SK-N-SH (cell line): Measurements from ENCODE around the gene RBM17. TPM values are rescaled to one million over a fixed set of nuclear protein-coding genes. Genes with fewer than 3 reads are reported as not detected.

Experiments used
- CTCF ChIA-PET: fragments of 300-600, 350-600 bp; formaldehyde crosslinking; extraction: SDS; loops from one replicate; lab custom pipeline; 2021; lab: Yijun Ruan, JAX
- POLR2A ChIA-PET: fragments of 350-600 bp; sonication (Branson Sonifier 250); formaldehyde crosslinking; extraction: SDS; loops from one replicate; lab custom pipeline; 2020; ENCODE audit warnings: antibody characterized with exemption, inconsistent platforms; lab: Yijun Ruan, JAX
- DNase-seq: peaks from one replicate; pipeline ENCODE4 v3.0.0; 2012
- H2AFZ ChIP-seq: fragments of 200-600 bp; sonication (generic); 2 replicates; pipeline ENCODE4 v1.8.1; 2016; ENCODE audit warnings: antibody characterized with exemption, mild to moderate bottlenecking, low read depth
- H3F3A ChIP-seq: fragments of 200-600 bp; sonication (generic); replicated peaks from 2 replicates; pipeline ENCODE3; 2016; ENCODE audit warnings: antibody characterized with exemption, mild to moderate bottlenecking; ENCODE audit not compliant: insufficient read depth
- H3K27ac ChIP-seq, 2 experiments: fragments of 200-500 bp in 1 of 2; fragments of 200-600 bp in 1 of 2; sonication (Bioruptor generic) in 1 of 2; sonication (generic), shearing (Covaris generic) in 1 of 2; 2 replicates each; pipeline versions ENCODE4 v1.5.1 to v1.6.1; 2014 to 2016; ENCODE audit warnings: low read depth in 2 of 2, inconsistent platforms in 1 of 2, low read length in 1 of 2, mild to moderate bottlenecking in 1 of 2, mixed read lengths in 1 of 2
- H3K27me3 ChIP-seq: fragments of 200-600 bp; sonication (generic), shearing (Covaris generic); 2 replicates; pipeline ENCODE4 v1.6.1; 2016; ENCODE audit warnings: mixed run types; ENCODE audit not compliant: insufficient read depth
- H3K36me3 ChIP-seq, 2 experiments: fragments of 200-500 bp in 1 of 2; fragments of 200-600 bp in 1 of 2; sonication (Bioruptor generic) in 1 of 2; sonication (generic) in 1 of 2; replicated peaks in 1 of 2; 2 replicates each; pipeline versions ENCODE3 to v1.5.1; 2014 to 2016; ENCODE audit warnings: low read length in 1 of 2, mild to moderate bottlenecking in 1 of 2; ENCODE audit not compliant: insufficient read depth in 2 of 2, control insufficient read depth in 1 of 2
- H3K4me1 ChIP-seq, 2 experiments: fragments of 200-500 bp in 1 of 2; fragments of 200-600 bp in 1 of 2; sonication (Bioruptor generic) in 1 of 2; sonication (generic), shearing (Covaris generic) in 1 of 2; 2 replicates each; pipeline versions ENCODE4 v1.5.1 to v1.6.1; 2014 to 2016; ENCODE audit warnings: low read depth in 1 of 2, low read length in 1 of 2, mixed run types in 1 of 2; ENCODE audit not compliant: insufficient read depth in 2 of 2, control insufficient read depth in 1 of 2
- H3K4me2 ChIP-seq: fragments of 200-600 bp; sonication (generic), shearing (Covaris generic); 2 replicates; pipeline ENCODE4 v1.6.1; 2017; ENCODE audit warnings: mixed run types
- H3K4me3 ChIP-seq, 2 experiments: fragments of 200-500 bp in 1 of 2; fragments of 200-600 bp in 1 of 2; sonication (Bioruptor generic) in 1 of 2; sonication (generic), shearing (Covaris generic) in 1 of 2; 2 replicates each; pipeline versions ENCODE4 v1.5.1 to v1.8.1; 2014 to 2016; ENCODE audit warnings: low read depth in 2 of 2, inconsistent platforms in 1 of 2, low read length in 1 of 2, mild to moderate bottlenecking in 1 of 2, mixed read lengths in 1 of 2, moderate library complexity in 1 of 2
- H3K79me2 ChIP-seq: fragments of 200-600 bp; sonication (generic); 2 replicates; pipeline ENCODE4 v1.8.1; 2017; ENCODE audit warnings: mild to moderate bottlenecking; ENCODE audit not compliant: insufficient read depth
- H3K9ac ChIP-seq: fragments of 200-600 bp; sonication (generic); 2 replicates; pipeline ENCODE4 v1.6.1; 2017; ENCODE audit warnings: mixed run types
- H3K9me2 ChIP-seq: fragments of 200-600 bp; sonication (generic); 2 replicates; pipeline ENCODE4 v1.6.1; 2017; ENCODE audit warnings: mixed run types
- H3K9me3 ChIP-seq: fragments of 200-600 bp; sonication (generic); 2 replicates; pipeline ENCODE4 v1.6.1; 2017; ENCODE audit warnings: mixed run types, mild to moderate bottlenecking, moderate library complexity
- H4K20me1 ChIP-seq: fragments of 200-600 bp; sonication (generic); 2 replicates; pipeline ENCODE4 v1.6.1; 2017; ENCODE audit warnings: mild to moderate bottlenecking, mixed run types; ENCODE audit not compliant: insufficient read depth
- CHD2 ChIP-seq: fragments of 150-350 bp; IDR thresholded peaks from 2 replicates; pipeline ENCODE4 v1.6.1; 2018; ENCODE audit warnings: low read length; ENCODE audit not compliant: partially characterized antibody
- CTCF ChIP-seq: fragments of 200-600 bp; sonication (generic); IDR thresholded peaks from 2 replicates; pipeline ENCODE4 v1.6.1; 2017; ENCODE audit warnings: antibody characterized with exemption, mild to moderate bottlenecking, moderate library complexity
- ELF1 ChIP-seq: IDR thresholded peaks from 2 replicates; pipeline ENCODE4 v1.4.0; 2012
- EP300 ChIP-seq, 2 experiments: IDR thresholded peaks; 2 replicates each; pipeline versions ENCODE4 v1.4.0 to v1.6.1; 2012; ENCODE audit warnings: borderline replicate concordance in 1 of 2, low read depth in 1 of 2, low read length in 1 of 2
- EZH2phosphoT487 ChIP-seq: fragments of 200-600 bp; sonication (generic); IDR thresholded peaks from 2 replicates; pipeline ENCODE4 v1.6.1; 2017; ENCODE audit warnings: low read depth, mixed run types, mild to moderate bottlenecking, antibody characterized with exemption, moderate library complexity, borderline replicate concordance
- FOXJ3 ChIP-seq: sonication (generic); formaldehyde crosslinking; IDR thresholded peaks from 2 replicates; pipeline ENCODE4 v1.5.1; 2020; ENCODE audit warnings: mild to moderate bottlenecking, missing genetic modification reagents
- FOXM1 ChIP-seq: IDR thresholded peaks from 2 replicates; pipeline ENCODE4 v1.4.0; 2012; ENCODE audit warnings: low read depth, mild to moderate bottlenecking
- GABPA ChIP-seq: IDR thresholded peaks from 2 replicates; pipeline ENCODE4 v1.4.0; 2012; ENCODE audit warnings: low read depth, mild to moderate bottlenecking
- JUND ChIP-seq: IDR thresholded peaks from 2 replicates; pipeline ENCODE4 v1.4.0; 2012
- MXI1 ChIP-seq: IDR thresholded peaks from 2 replicates; pipeline ENCODE4 v1.6.1; 2012; ENCODE audit warnings: mild to moderate bottlenecking, low read depth, low read length, improper control_type of control experiment
- NFIC ChIP-seq: IDR thresholded peaks from 2 replicates; pipeline ENCODE4 v1.4.0; 2012; ENCODE audit warnings: borderline replicate concordance
- NRF1 ChIP-seq: IDR thresholded peaks from 2 replicates; pipeline ENCODE4 v1.6.1; 2012; ENCODE audit warnings: low read depth, mild to moderate bottlenecking, low read length
- RAD21 ChIP-seq: IDR thresholded peaks from 2 replicates; pipeline ENCODE4 v1.6.1; 2012; ENCODE audit warnings: mild to moderate bottlenecking, low read length
- RCOR1 ChIP-seq: fragments of 150-350 bp; IDR thresholded peaks from 2 replicates; pipeline ENCODE4 v1.6.1; 2017; ENCODE audit warnings: antibody characterized with exemption, low read length
- TCF12 ChIP-seq: IDR thresholded peaks from 2 replicates; pipeline ENCODE4 v1.4.0; 2012
- TEAD4 ChIP-seq: IDR thresholded peaks from 2 replicates; pipeline ENCODE4 v1.4.0; 2012; ENCODE audit warnings: mild to moderate bottlenecking, borderline replicate concordance; ENCODE audit not compliant: insufficient read depth
- WGBS: methylation state at CpG from one replicate; pipeline ENCODE4 v1.1.6; 2017; ENCODE audit warnings: low lambda C conversion rate; 5-methylcytosine and 5-hydroxymethylcytosine counted together
- polyA plus RNA-seq, 3 experiments: library from polyadenylated mRNA; depleted of rRNA; stranded (reverse); fragments of >200 nt; gene quantifications; 2 replicates each; pipeline ENCODE4 v1.2.3, GENCODE V29; 2012
- TF ChIP-seq, protein P1 (sequence below): IDR thresholded peaks from 2 replicates; pipeline ENCODE4 v1.4.0; 2012; ENCODE audit warnings: low read depth
- TF ChIP-seq, protein P2 (sequence below): IDR thresholded peaks from 2 replicates; pipeline ENCODE4 v1.4.0; 2012; ENCODE audit warnings: low read depth, borderline replicate concordance
- TF ChIP-seq, protein P3 (sequence below): IDR thresholded peaks from 2 replicates; pipeline ENCODE4 v1.4.0; 2012; ENCODE audit warnings: low read depth, borderline replicate concordance

RBM17 gene
- polyA plus RNA-seq, 1 of the 3 experiments (the other 2 are of a cell fraction) = 32.6 TPM

GRCh38 chr10:6055929-6056328 is 32.9 kb upstream of the RBM17 start:
- Histone ChIP-seq H2AFZ (no peak overlapping the region), H3K27ac (no peak overlapping the region), H3K9ac (no peak overlapping the region), H3F3A (no peaks in the 10 kb centered on the region), H3K4me1 (peaks cover 0 to 7% of the 10 kb centered on the region in 2 experiments; a peak in 1 of 4 replicates), H3K79me2 (no peaks in the 10 kb centered on the region), H3K4me3 (no peak overlapping the region), H3K9me2 (no peaks in the 10 kb centered on the region), H3K9me3 (no peaks in the 10 kb centered on the region), H3K36me3 (no peaks in the 10 kb centered on the region), H4K20me1 (no peaks in the 10 kb centered on the region), H3K27me3 (peaks cover 20% of the 10 kb centered on the region), H3K4me2 (no peak overlapping the region)
- WGBS = 52% methylated on average over 4 of the region's 4 CpGs
- ChIA-PET POLR2A (no interaction called here), CTCF (no interaction called here)
- DNase-seq = no peak
- TF ChIP-seq RCOR1 (no peak), JUND (no peak), EZH2phosphoT487 (no peak), TCF12 (no peak), NRF1 (no peak), CHD2 (no peak), TEAD4 (no peak), RAD21 (no peak), MXI1 (no peak), EP300 (IDR thresholded peaks at IDR 0.05; ENCODE audit: borderline replicate concordance in 1 of 2, low read depth in 1 of 2, low read length in 1 of 2) (no peak), NFIC (no peak), GABPA (no peak)
- TF ChIP-seq, protein P1, sequence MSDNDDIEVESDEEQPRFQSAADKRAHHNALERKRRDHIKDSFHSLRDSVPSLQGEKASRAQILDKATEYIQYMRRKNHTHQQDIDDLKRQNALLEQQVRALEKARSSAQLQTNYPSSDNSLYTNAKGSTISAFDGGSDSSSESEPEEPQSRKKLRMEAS = no peak
- TF ChIP-seq, protein P2, sequence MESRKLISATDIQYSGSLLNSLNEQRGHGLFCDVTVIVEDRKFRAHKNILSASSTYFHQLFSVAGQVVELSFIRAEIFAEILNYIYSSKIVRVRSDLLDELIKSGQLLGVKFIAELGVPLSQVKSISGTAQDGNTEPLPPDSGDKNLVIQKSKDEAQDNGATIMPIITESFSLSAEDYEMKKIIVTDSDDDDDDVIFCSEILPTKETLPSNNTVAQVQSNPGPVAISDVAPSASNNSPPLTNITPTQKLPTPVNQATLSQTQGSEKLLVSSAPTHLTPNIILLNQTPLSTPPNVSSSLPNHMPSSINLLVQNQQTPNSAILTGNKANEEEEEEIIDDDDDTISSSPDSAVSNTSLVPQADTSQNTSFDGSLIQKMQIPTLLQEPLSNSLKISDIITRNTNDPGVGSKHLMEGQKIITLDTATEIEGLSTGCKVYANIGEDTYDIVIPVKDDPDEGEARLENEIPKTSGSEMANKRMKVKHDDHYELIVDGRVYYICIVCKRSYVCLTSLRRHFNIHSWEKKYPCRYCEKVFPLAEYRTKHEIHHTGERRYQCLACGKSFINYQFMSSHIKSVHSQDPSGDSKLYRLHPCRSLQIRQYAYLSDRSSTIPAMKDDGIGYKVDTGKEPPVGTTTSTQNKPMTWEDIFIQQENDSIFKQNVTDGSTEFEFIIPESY = no peak

- no peak overlapping the region for H3K4me3 ChIP-seq
- H3K9me2 ChIP-seq = no peaks in the 10 kb centered on the region
- H3K4me1 ChIP-seq = peaks cover 0 to 5% of the 10 kb centered on the region in 2 experiments; a peak in 1 of 4 replicates
- WGBS = 50% methylated on average over 5 of the region's 5 CpGs
- no peaks in the 10 kb centered on the region for H3K36me3 ChIP-seq
- H3K79me2 ChIP-seq = no peaks in the 10 kb centered on the region
- no peaks in the 10 kb centered on the region for H3K9me3 ChIP-seq
- no peaks in the 10 kb centered on the region for H4K20me1 ChIP-seq
- ChIA-PET CTCF (interaction anchor here (2.3 kb wide), 1 partner anchor 30 kb away, joined by 7 read pairs; no protein-coding TSS in a partner anchor), POLR2A (no interaction called here)
- DNase-seq = no peak
- H3K27me3 ChIP-seq = peaks cover 20% of the 10 kb centered on the region
- no peaks in the 10 kb centered on the region for H3F3A ChIP-seq
- no peak overlapping the region for H3K9ac ChIP-seq
- H3K4me2 ChIP-seq = no peak overlapping the region
- no peak overlapping the region for H2AFZ ChIP-seq
- no peak overlapping the region for H3K27ac ChIP-seq
- TF ChIP-seq NFIC (no peak), MXI1 (no peak), FOXM1 (no peak), CTCF (no peak), ELF1 (no peak), FOXJ3 (CRISPR knock-in tag) (no peak)
- TF ChIP-seq, protein P3, sequence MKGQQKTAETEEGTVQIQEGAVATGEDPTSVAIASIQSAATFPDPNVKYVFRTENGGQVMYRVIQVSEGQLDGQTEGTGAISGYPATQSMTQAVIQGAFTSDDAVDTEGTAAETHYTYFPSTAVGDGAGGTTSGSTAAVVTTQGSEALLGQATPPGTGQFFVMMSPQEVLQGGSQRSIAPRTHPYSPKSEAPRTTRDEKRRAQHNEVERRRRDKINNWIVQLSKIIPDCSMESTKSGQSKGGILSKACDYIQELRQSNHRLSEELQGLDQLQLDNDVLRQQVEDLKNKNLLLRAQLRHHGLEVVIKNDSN = no peak
- TF ChIP-seq, protein P2 = no peak
- TF ChIP-seq, protein P1 = no peak
These were observed 32.3 kb upstream of the RBM17 start for GRCh38 chr10:6056411-6057135.
